T-cell (primary cell): ENCODE data around the gene HCFC1. TPM values are rescaled to one million over a fixed set of nuclear protein-coding genes. Genes with fewer than 3 reads are reported as not detected.

Source experiments
- ATAC-seq, 4 experiments: fragments of 200-7000 bp in 3 of 4; fragments of 150-1000 bp in 1 of 4; cut with Tn5 transposase; replicated peaks in 1 of 4; 1 replicate in 3 of 4; 2 replicates in 1 of 4; pipeline ENCODE4 v1.10.0; 2021; ENCODE audit warnings: moderate library complexity in 3 of 4, mild to moderate bottlenecking in 2 of 4, moderate number of reproducible peaks in 1 of 4
- CTCF ChIA-PET, 2 donors: fragments of 300-600 bp; sonication (Branson Sonifier 250); formaldehyde crosslinking; loops; one replicate each; lab custom pipeline; 2022; ENCODE audit warnings: antibody characterized with exemption in 2 of 2; lab: Charles Lee
- POLR2A ChIA-PET, 2 donors: fragments of 300-600 bp; sonication (Branson Sonifier 250); formaldehyde crosslinking; loops; one replicate each; lab custom pipeline; 2022; ENCODE audit warnings: antibody characterized with exemption in 2 of 2; lab: Charles Lee
- DNase-seq, 35 experiments: peaks; one replicate each; pipeline versions ENCODE4 v3.0.0 to v3.0.0-alpha.2; 2013 to 2023
- H3K27ac ChIP-seq: one replicate; pipeline ENCODE4 v1.5.1; 2013; ENCODE audit warnings: low read length
- H3K27me3 ChIP-seq, 2 experiments: replicated peaks in 1 of 2; 1 replicate in 1 of 2; 2 replicates in 1 of 2; pipeline versions ENCODE4 v1.6.1 to v1.7.0; 2013; ENCODE audit warnings: low read length in 1 of 2, mixed read lengths in 1 of 2; ENCODE audit not compliant: control insufficient read depth in 2 of 2, insufficient read depth in 2 of 2; ENCODE audit errors: extremely low read depth in 1 of 2
- H3K36me3 ChIP-seq, 2 donors: 1 replicate in 1 of 2; 2 replicates in 1 of 2; pipeline versions ENCODE4 v1.6.1 to v1.7.0; 2013; ENCODE audit warnings: low read length in 1 of 2; ENCODE audit not compliant: control insufficient read depth in 2 of 2, insufficient read depth in 1 of 2; ENCODE audit errors: extremely low read depth in 1 of 2
- H3K4me1 ChIP-seq, 2 experiments: 1 replicate in 1 of 2; 2 replicates in 1 of 2; pipeline versions ENCODE4 v1.6.1 to v1.7.0; 2013; ENCODE audit warnings: low read length in 2 of 2, mixed read lengths in 1 of 2; ENCODE audit not compliant: insufficient read depth in 2 of 2, control insufficient read depth in 1 of 2; ENCODE audit errors: extremely low read depth in 1 of 2
- H3K4me3 ChIP-seq, 2 donors: 1 replicate in 1 of 2; 2 replicates in 1 of 2; pipeline versions ENCODE4 v1.5.1 to v1.7.0; 2013; ENCODE audit warnings: mild to moderate bottlenecking in 2 of 2, low read length in 1 of 2, moderate library complexity in 1 of 2; ENCODE audit not compliant: control insufficient read depth in 1 of 2; ENCODE audit errors: extremely low read depth in 1 of 2
- H3K9me3 ChIP-seq: 2 replicates; pipeline ENCODE4 v1.7.0; 2013
- H3K27ac Mint-ChIP-seq, 2 donors: one replicate each; pipeline ENCODE4 v1.8.0; 2020 to 2021; ENCODE audit warnings: mild to moderate bottlenecking in 2 of 2, mixed read lengths in 2 of 2
- H3K27me3 Mint-ChIP-seq, 2 donors: one replicate each; pipeline ENCODE4 v1.8.0; 2021 to 2022; ENCODE audit warnings: mixed read lengths in 2 of 2
- H3K36me3 Mint-ChIP-seq: one replicate; pipeline ENCODE4 v1.8.0; 2021; ENCODE audit warnings: mixed read lengths
- H3K4me1 Mint-ChIP-seq, 3 donors: one replicate each; pipeline ENCODE4 v1.8.0; 2020 to 2022; ENCODE audit warnings: mixed read lengths in 3 of 3, mild to moderate bottlenecking in 1 of 3
- H3K4me3 Mint-ChIP-seq, 3 donors: one replicate each; pipeline ENCODE4 v1.8.0; 2020 to 2022; ENCODE audit warnings: mild to moderate bottlenecking in 3 of 3, mixed read lengths in 3 of 3, moderate library complexity in 3 of 3
- H3K9me3 Mint-ChIP-seq, 3 donors: one replicate each; pipeline ENCODE4 v1.8.0; 2020 to 2022; ENCODE audit warnings: mixed read lengths in 3 of 3
- WGBS: methylation state at CpG from one replicate; pipeline ENCODE4 v1.1.5; 2013; ENCODE audit warnings: missing lambda C conversion rate; ENCODE audit not compliant: insufficient coverage; 5-methylcytosine and 5-hydroxymethylcytosine counted together
- total RNA-seq, 35 experiments: library from RNA in 6 of 35; stranded (reverse) in 6 of 35; fragments of 120-200 nt in 1 of 35; gene quantifications; one replicate each; pipeline versions ENCODE4 v1.2.1 to v1.2.4 and lab custom pipeline; 2013 to 2026

HCFC1 gene
- total RNA-seq, 5 donors from 2014 or later (not counting 1 experiment from before 2014, with no cell fraction given): 67.1 to 73.4 (median 69.2) TPM

- H3K4me1 ChIP-seq: peaks cover 16 to 64% of the 10 kb centered on the region in 2 experiments
- H3K4me3 Mint-ChIP-seq: peak overlapping the region in 1 of 3 donors; percentile 12
- H3K27ac ChIP-seq: peak overlapping the region; percentile 34
These were observed 65.3 kb downstream of the HCFC1 start for GRCh38 chrX:153906126-153906917.

DNA sequence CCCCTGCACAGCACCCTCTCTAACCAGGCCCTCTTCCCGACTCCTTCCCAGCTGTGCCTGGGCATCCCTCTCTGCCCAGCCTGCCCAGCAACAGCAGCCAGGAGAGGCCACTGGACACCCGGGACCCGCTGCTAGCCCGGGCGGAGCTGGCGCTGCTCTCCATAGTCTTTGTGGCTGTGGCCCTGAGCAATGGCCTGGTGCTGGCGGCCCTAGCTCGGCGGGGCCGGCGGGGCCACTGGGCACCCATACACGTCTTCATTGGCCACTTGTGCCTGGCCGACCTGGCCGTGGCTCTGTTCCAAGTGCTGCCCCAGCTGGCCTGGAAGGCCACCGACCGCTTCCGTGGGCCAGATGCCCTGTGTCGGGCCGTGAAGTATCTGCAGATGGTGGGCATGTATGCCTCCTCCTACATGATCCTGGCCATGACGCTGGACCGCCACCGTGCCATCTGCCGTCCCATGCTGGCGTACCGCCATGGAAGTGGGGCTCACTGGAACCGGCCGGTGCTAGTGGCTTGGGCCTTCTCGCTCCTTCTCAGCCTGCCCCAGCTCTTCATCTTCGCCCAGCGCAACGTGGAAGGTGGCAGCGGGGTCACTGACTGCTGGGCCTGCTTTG lies 66.0 kb downstream of the HCFC1 start:
- Histone ChIP-seq H3K4me1 (peaks cover 22 to 66% of the 10 kb centered on the region in 2 experiments), H3K27ac (peak overlapping the region; percentile 34), H3K9me3 (no peaks in the 10 kb centered on the region), H3K36me3 (peaks cover 0 to 22% of the 10 kb centered on the region in 2 donors), H3K27me3 (no peaks in the 10 kb centered on the region), H3K4me3 (no peak overlapping the region)
- Mint-ChIP-seq H3K9me3 (no peaks in the 10 kb centered on the region), H3K4me1 (peaks cover 41 to 47% (median 47%) of the 10 kb centered on the region in 3 donors), H3K27ac (peak overlapping the region; percentile 8 to 23), H3K27me3 (peaks cover 0 to 9% of the 10 kb centered on the region in 2 donors), H3K4me3 (peak overlapping the region in 1 of 3 donors; percentile 12), H3K36me3 (no peaks in the 10 kb centered on the region)
- ChIA-PET POLR2A (no interaction called here), CTCF (no interaction called here)
- 91% methylated on average over 14 of the region's 32 CpGs for WGBS
- DNase-seq (no peak), ATAC-seq (peak in 1 of 4 experiments; percentile 2)

More at GRCh38 chrX:153906126-153906917, 65.3 kb downstream of the HCFC1 start:
- CTCF ChIA-PET: interaction anchor here in 1 of 2 donors (1.0 kb wide), 1 partner anchor 19 kb away, joined by 3 read pairs; no protein-coding TSS in a partner anchor
- no peaks in the 10 kb centered on the region for H3K9me3 ChIP-seq
- 33% methylated on average over 15 of the region's 27 CpGs for WGBS
- H3K27ac Mint-ChIP-seq: peak overlapping the region; percentile 8 to 71
- POLR2A ChIA-PET: no interaction called here
- peaks cover 0 to 25% of the 10 kb centered on the region in 2 donors for H3K36me3 ChIP-seq
- ATAC-seq: peak; percentile 25 to 52 (median 32)
- H3K4me1 Mint-ChIP-seq: peaks cover 34 to 41% (median 39%) of the 10 kb centered on the region in 3 donors
- no peaks in the 10 kb centered on the region for H3K36me3 Mint-ChIP-seq
- no peaks in the 10 kb centered on the region for H3K27me3 ChIP-seq
- peak in 12 of 35 experiments; percentile 9 to 56 (median 28) for DNase-seq
- H3K9me3 Mint-ChIP-seq: no peaks in the 10 kb centered on the region
- H3K4me3 ChIP-seq: no peak overlapping the region
- H3K27me3 Mint-ChIP-seq: peaks cover 0 to 7% of the 10 kb centered on the region in 2 donors

DNA sequence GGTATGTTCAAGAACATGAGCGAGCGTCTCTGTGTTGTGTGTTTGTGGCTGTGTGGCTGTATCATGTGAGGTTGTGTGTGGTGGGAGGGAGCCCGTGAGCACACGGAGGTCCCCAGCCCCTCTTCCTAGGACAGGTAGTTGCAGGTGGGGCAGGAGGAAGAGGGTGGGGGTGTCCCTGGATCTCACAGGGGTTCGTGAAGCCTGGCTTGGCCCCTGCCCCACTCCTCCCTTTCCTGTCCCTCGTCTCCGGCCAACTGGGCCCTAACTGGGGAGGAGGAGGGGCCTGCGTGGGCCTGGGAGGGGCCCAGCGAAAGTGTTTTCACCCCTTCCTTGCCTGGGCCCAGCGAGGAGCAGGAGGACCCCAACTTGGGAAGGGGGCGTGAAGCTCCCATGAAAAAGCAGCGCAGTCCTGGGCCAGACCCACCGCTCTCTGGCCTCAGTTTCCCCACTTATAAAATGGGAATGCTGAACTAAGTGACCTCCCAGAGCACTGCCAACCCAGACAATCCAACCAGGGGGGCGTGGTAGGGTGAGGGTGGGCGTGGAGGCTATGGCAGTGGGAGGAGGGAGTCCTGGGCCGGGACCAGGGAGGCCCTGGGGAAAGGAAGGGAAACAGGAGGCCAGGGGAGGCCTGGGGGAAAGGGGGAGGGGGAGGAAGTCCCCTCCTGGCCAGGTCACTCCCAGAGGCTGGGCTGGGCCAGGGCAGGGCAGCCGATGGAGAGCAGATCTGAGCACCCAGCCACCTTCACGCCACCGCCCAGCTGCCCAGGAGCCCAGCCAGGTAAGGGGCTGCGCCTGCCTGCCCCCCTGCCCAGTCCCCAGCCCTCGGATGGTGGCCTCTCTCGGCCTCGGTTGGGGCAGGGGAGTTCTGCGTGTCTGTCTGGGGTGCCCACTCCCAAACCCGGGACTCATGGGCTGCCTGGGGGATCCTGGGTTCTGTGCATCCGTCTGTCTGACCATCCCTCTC lies 67.3 kb downstream of the HCFC1 start, which contains the start of gene AVPR2:
TSS of gene AVPR2 (plus strand) at position 683 of the 967 bp plus-strand sequence. CDS start 473 bp downstream, outside the sequence.
- ATAC-seq (peak in 3 of 4 experiments; percentile 17 to 28 (median 21)), DNase-seq (no peak)
- 32% methylated on average over 8 of the region's 26 CpGs for WGBS
- Mint-ChIP-seq H3K36me3 (no peaks in the 10 kb centered on the region), H3K4me1 (peaks cover 44 to 48% (median 48%) of the 10 kb centered on the region in 3 donors), H3K9me3 (no peaks in the 10 kb centered on the region), H3K4me3 (peak within 1 kb of the TSS; percentile 24 to 56 (median 28)), H3K27ac (peak within 1 kb of the TSS; percentile 59 to 78), H3K27me3 (peaks cover 0 to 9% of the 10 kb centered on the region in 2 donors)
- CTCF ChIA-PET: interaction anchor here in 1 of 2 donors (0.5 kb wide), 1 partner anchor 41 kb away, joined by 3 read pairs; no protein-coding TSS in a partner anchor
- peaks cover 0 to 14% of the 10 kb centered on the region in 2 donors for H3K36me3 ChIP-seq
- peaks cover 24 to 63% of the 10 kb centered on the region in 2 experiments for H3K4me1 ChIP-seq
- no peaks in the 10 kb centered on the region for H3K9me3 ChIP-seq
- no peaks in the 10 kb centered on the region for H3K27me3 ChIP-seq
- POLR2A ChIA-PET: no interaction called here
- H3K27ac ChIP-seq: peak within 1 kb of the TSS; percentile 7
- peak within 1 kb of the TSS in 1 of 2 donors; percentile 10 for H3K4me3 ChIP-seq

DNA sequence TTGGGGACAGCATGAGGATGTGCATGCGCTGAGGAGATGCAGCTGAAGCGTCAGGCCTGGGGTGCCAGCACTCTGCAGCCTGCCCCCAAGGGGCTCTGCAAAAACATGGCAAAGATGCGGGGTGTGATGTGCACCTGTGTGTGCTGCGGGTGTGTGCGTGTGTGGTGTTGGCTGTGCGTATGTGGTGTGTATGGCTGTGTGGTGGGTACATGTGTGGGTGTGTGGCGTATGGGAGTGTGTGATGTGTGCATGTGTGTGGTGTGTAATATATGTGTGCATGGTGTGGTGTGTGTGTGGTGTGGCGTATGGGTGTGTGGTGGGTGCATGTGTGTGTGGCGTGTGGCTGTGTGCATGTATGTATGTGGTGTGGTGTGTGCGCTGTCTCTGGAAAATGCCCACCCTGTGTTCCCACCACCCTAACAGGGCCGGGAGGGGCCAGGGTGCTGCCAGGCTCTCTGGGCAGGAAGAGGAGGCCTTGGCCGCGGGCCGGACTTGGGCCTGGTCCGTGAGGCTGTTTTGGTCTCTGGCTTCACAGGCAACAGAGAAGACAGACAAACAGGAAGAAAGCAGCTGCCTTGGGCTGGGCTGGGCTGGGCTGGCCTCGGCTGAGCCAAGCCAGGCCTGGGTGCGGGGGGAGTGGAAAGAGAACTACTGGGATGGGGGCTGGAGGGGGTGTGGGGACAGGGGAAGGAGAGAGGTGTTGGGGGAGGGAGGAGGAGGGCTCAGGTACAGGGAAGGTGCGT lies 68.2 kb downstream of the HCFC1 start:
- Mint-ChIP-seq H3K4me3 (peak overlapping the region in 2 of 3 donors; percentile 24 to 56), H3K9me3 (no peaks in the 10 kb centered on the region), H3K27ac (peak overlapping the region; percentile 68 to 90), H3K27me3 (peaks cover 0 to 11% of the 10 kb centered on the region in 2 donors), H3K36me3 (no peaks in the 10 kb centered on the region), H3K4me1 (peaks cover 44 to 48% (median 47%) of the 10 kb centered on the region in 3 donors)
- Histone ChIP-seq H3K27me3 (no peaks in the 10 kb centered on the region), H3K4me3 (no peak overlapping the region), H3K9me3 (no peaks in the 10 kb centered on the region), H3K36me3 (peaks cover 0 to 7% of the 10 kb centered on the region in 2 donors), H3K27ac (no peak overlapping the region), H3K4me1 (peaks cover 24 to 63% of the 10 kb centered on the region in 2 experiments)
- ATAC-seq: peak in 2 of 4 experiments; percentile 7 to 15
- no peak for DNase-seq
- ChIA-PET CTCF (interaction anchor here in 1 of 2 donors (0.5 kb wide), 1 partner anchor 42 kb away, joined by 3 read pairs; no protein-coding TSS in a partner anchor), POLR2A (interaction anchor here in 1 of 2 donors (0.6 kb wide), 1 partner anchor 23 kb away, joined by 4 read pairs; no protein-coding TSS in a partner anchor)
- 56% methylated on average over 3 of the region's 18 CpGs for WGBS

DNA sequence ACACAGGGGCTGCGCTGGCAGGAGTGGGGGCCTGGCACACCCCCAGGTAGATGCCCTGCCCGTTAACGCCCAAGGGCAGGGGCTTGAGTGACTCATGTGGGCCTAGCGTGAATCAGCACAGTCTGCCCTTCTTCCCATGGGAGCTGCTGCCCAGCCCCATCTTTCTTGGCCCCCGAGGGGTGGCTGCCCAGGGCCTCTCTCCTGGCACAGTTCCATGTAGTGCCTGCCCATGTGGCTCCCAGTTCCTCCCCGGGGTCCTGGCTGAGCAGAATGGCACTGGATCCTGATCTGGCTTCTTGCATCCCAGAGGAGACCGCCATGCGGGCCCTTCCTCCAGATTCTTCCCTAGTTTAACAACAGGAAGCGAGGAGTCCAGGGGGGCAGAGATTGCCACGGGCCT lies 69.2 kb downstream of the HCFC1 start:
- Histone ChIP-seq H3K4me3 (no peak overlapping the region), H3K4me1 (peaks cover 24 to 63% of the 10 kb centered on the region in 2 experiments), H3K36me3 (peaks cover 0 to 2% of the 10 kb centered on the region in 2 donors), H3K9me3 (no peaks in the 10 kb centered on the region), H3K27me3 (no peaks in the 10 kb centered on the region), H3K27ac (no peak overlapping the region)
- POLR2A ChIA-PET: no interaction called here
- Mint-ChIP-seq H3K9me3 (no peaks in the 10 kb centered on the region), H3K36me3 (no peaks in the 10 kb centered on the region), H3K27me3 (peaks cover 0 to 17% of the 10 kb centered on the region in 2 donors), H3K27ac (peak overlapping the region in 1 of 2 donors; percentile 58), H3K4me1 (peaks cover 44 to 48% (median 47%) of the 10 kb centered on the region in 3 donors), H3K4me3 (peak overlapping the region in 1 of 3 donors; percentile 56)
- no peak for DNase-seq
- no peak for ATAC-seq
- CTCF ChIA-PET: no interaction called here
- WGBS: 79% methylated on average over 5 of the region's 10 CpGs
